Upper lobe of left lung (tissue), 4 donors: ENCODE data around the gene TMEM31.

Experiments
- CTCF ChIP-seq, 6 experiments: fragments of 450-650 bp in 4 of 6; fragments of 200-600 bp in 2 of 6; sonication (generic) in 2 of 6; IDR thresholded peaks; one replicate each; pipeline ENCODE4 v1.5.1; 2016 to 2019; ENCODE audit warnings: antibody characterized with exemption in 6 of 6
- EP300 ChIP-seq, 4 donors: sonication (generic); formaldehyde crosslinking; IDR thresholded peaks; one replicate each; pipeline ENCODE4 v1.5.1; 2017; ENCODE audit warnings: antibody characterized with exemption in 4 of 4, control low read depth in 2 of 4
- POLR2A ChIP-seq, 4 donors: fragments of 450-650 bp; IDR thresholded peaks; one replicate each; pipeline ENCODE4 v1.5.1; 2016 to 2017; ENCODE audit warnings: antibody characterized with exemption in 4 of 4, mild to moderate bottlenecking in 2 of 4
- POLR2AphosphoS5 ChIP-seq, 2 donors: sonication (generic); formaldehyde crosslinking; IDR thresholded peaks; one replicate each; pipeline ENCODE4 v1.5.1; 2017; ENCODE audit warnings: antibody characterized with exemption in 2 of 2

DNA sequence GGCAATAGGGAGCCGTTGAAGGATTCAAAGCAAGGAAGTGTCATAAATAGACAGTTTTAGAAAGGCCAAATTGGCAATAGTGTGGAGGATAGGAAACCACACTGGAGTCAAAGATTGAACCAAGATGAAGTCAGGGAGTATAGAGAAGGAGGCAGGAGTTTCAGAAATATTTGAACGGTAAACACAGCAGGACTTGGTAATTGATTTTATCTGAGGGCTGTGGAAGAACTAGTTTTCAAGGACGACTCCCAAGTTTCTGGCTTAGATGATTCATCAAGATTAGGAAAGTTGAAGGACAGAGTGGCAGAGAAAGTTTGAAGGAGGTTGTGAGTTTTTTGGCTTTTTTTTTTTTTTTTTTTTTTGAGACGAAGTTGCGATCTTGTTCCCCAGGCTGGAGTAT lies 11.5 kb upstream of the TMEM31 start:
- TF ChIP-seq POLR2A (IDR thresholded peaks at IDR 0.05): no peak
- TF ChIP-seq CTCF (IDR thresholded peaks at IDR 0.05): no peak
- no peak for TF ChIP-seq EP300 (IDR thresholded peaks at IDR 0.05)
- no peak for TF ChIP-seq POLR2AphosphoS5 (IDR thresholded peaks at IDR 0.05)
